SK-N-MC (cell line): ENCODE data around the gene ZNF580.
A peak's percentile ranks its signal among the peaks of the same experiment; 100 is the strongest.

Experiments used
- DNase-seq: peaks from one replicate; pipeline ENCODE4 v3.0.0-alpha.2; 2011; ENCODE audit warnings: low read depth, low spot score
- H3K27ac ChIP-seq: fragments of 200-600 bp; sonication (generic); 2 replicates; pipeline ENCODE4 v1.5.1; 2016; ENCODE audit warnings: mixed run types
- H3K36me3 ChIP-seq: fragments of 200-600 bp; sonication (generic); 2 replicates; pipeline ENCODE4 v1.6.1; 2017; ENCODE audit warnings: antibody characterized with exemption, low read length, mixed read lengths; ENCODE audit not compliant: insufficient read depth
- H3K4me3 ChIP-seq: fragments of 200-600 bp; sonication (generic); 2 replicates; pipeline ENCODE4 v1.5.1; 2016
- H3K9ac ChIP-seq: fragments of 200-600 bp; sonication (generic); 2 replicates; pipeline ENCODE4 v1.8.0; 2017; ENCODE audit warnings: mixed run types, mixed read lengths; ENCODE audit not compliant: insufficient read length
- H3K9me3 ChIP-seq: fragments of 200-600 bp; sonication (generic); 2 replicates; pipeline ENCODE4 v1.6.1; 2017; ENCODE audit warnings: low read depth, mild to moderate bottlenecking, antibody characterized with exemption, low read length, moderate library complexity, mixed read lengths
- EZH2 ChIP-seq: fragments of 200-600 bp; sonication (generic); IDR thresholded peaks from one replicate; pipeline ENCODE4 v1.6.1; 2017; ENCODE audit warnings: antibody characterized with exemption
- FOXP2 ChIP-seq: optimal IDR thresholded peaks from 2 replicates; pipeline ENCODE3; 2011; ENCODE audit warnings: mild to moderate bottlenecking, moderate library complexity; ENCODE audit not compliant: insufficient read depth; ENCODE audit errors: extremely low read length, control extremely low read depth
- POLR2AphosphoS5 ChIP-seq: IDR thresholded peaks from 2 replicates; pipeline ENCODE4 v1.6.1; 2012; ENCODE audit warnings: mild to moderate bottlenecking, low read depth, low read length, borderline replicate concordance

Gene ZNF580

GRCh38 chr19:55667006-55667381 lies 26.2 kb downstream of the ZNF580 start:
- Histone ChIP-seq H3K9me3 (no peaks in the 10 kb centered on the region), H3K9ac (no peak overlapping the region), H3K27ac (no peak overlapping the region), H3K36me3 (peaks cover 83% of the 10 kb centered on the region), H3K4me3 (no peak overlapping the region)
- DNase-seq, result no peak
- TF ChIP-seq FOXP2, result no peak
- no peak for TF ChIP-seq EZH2
- no peak for TF ChIP-seq POLR2AphosphoS5

GRCh38 chr19:55667511-55667910 lies 26.7 kb downstream of the ZNF580 start:
- Histone ChIP-seq H3K4me3 (no peak overlapping the region), H3K9me3 (no peaks in the 10 kb centered on the region), H3K36me3 (peaks cover 81% of the 10 kb centered on the region), H3K9ac (no peak overlapping the region), H3K27ac (no peak overlapping the region)
- DNase-seq, result no peak
- TF ChIP-seq EZH2 (no peak), POLR2AphosphoS5 (0 out of 2 replicates have a peak, but pooled peaks have one; percentile 10)

- H3K9me3 ChIP-seq, result no peaks in the 10 kb centered on the region
- no peak for TF ChIP-seq POLR2AphosphoS5
- TF ChIP-seq FOXP2, result no peak
- TF ChIP-seq EZH2, result no peak
- no peak overlapping the region for H3K4me3 ChIP-seq
- H3K27ac ChIP-seq, result no peak overlapping the region
- H3K36me3 ChIP-seq, result peaks cover 78% of the 10 kb centered on the region
- DNase-seq, result no peak
- H3K9ac ChIP-seq, result no peak overlapping the region
These were observed 27.2 kb downstream of the ZNF580 start for GRCh38 chr19:55667958-55668357.

GRCh38 chr19:55668603-55669348 lies 28.0 kb downstream of the ZNF580 start:
- no peak for TF ChIP-seq FOXP2
- no peak for TF ChIP-seq EZH2
- TF ChIP-seq POLR2AphosphoS5, result no peak
- Histone ChIP-seq H3K36me3 (peaks cover 78% of the 10 kb centered on the region), H3K4me3 (no peak overlapping the region)

GRCh38 chr19:55669418-55670279 lies 28.8 kb downstream of the ZNF580 start:
- Histone ChIP-seq H3K4me3 (no peak overlapping the region), H3K27ac (no peak overlapping the region), H3K9me3 (no peaks in the 10 kb centered on the region), H3K9ac (no peak overlapping the region), H3K36me3 (peaks cover 74% of the 10 kb centered on the region)
- no peak for TF ChIP-seq FOXP2
- no peak for TF ChIP-seq POLR2AphosphoS5
- no peak for TF ChIP-seq EZH2
- no peak for DNase-seq

More at GRCh38 chr19:55668603-55669348, 28.0 kb downstream of the ZNF580 start:
- no peak overlapping the region for H3K27ac ChIP-seq
- DNase-seq, result no peak
- H3K9ac ChIP-seq, result no peak overlapping the region
- no peaks in the 10 kb centered on the region for H3K9me3 ChIP-seq

- no peak overlapping the region for H3K4me3 ChIP-seq
- H3K9ac ChIP-seq, result no peak overlapping the region
- H3K27ac ChIP-seq, result no peak overlapping the region
- peaks cover 69% of the 10 kb centered on the region for H3K36me3 ChIP-seq
- TF ChIP-seq FOXP2, result no peak
- TF ChIP-seq EZH2, result no peak
- TF ChIP-seq POLR2AphosphoS5, result no peak
- DNase-seq, result no peak
- no peaks in the 10 kb centered on the region for H3K9me3 ChIP-seq
These were observed 29.7 kb downstream of the ZNF580 start for GRCh38 chr19:55670280-55671053.

- H3K36me3 ChIP-seq, result peaks cover 66% of the 10 kb centered on the region
- H3K9me3 ChIP-seq, result no peaks in the 10 kb centered on the region
- no peak for TF ChIP-seq FOXP2
- no peak for TF ChIP-seq EZH2
- no peak for TF ChIP-seq POLR2AphosphoS5
- no peak overlapping the region for H3K27ac ChIP-seq
- no peak for DNase-seq
- H3K4me3 ChIP-seq, result no peak overlapping the region
- no peak overlapping the region for H3K9ac ChIP-seq
These were observed 30.2 kb downstream of the ZNF580 start for GRCh38 chr19:55671054-55671378.

GRCh38 chr19:55672418-55672817 lies 31.6 kb downstream of the ZNF580 start:
- H3K9ac ChIP-seq, result no peak overlapping the region
- TF ChIP-seq POLR2AphosphoS5 (no peak), FOXP2 (no peak), EZH2 (no peak)
- peaks cover 57% of the 10 kb centered on the region for H3K36me3 ChIP-seq
- H3K9me3 ChIP-seq, result no peaks in the 10 kb centered on the region
- DNase-seq, result no peak
- H3K4me3 ChIP-seq, result peak overlapping the region; percentile 4; the same call in 1 of the 2 replicates
- peak overlapping the region; percentile 85 for H3K27ac ChIP-seq
